ENCODE results near the gene MYLK. TPM values are rescaled to one million over a fixed set of nuclear protein-coding genes. Genes with fewer than 3 reads are reported as not detected.

Gene MYLK
- total and polyA plus RNA-seq, 2 donors (not counting 1 experiment from before 2014, with no cell fraction given), result 0.51 TPM; not detected in 1

GRCh38 chr3:123753286-123753685, 130.8 kb downstream of the MYLK start:
- Histone ChIP-seq H3K9ac (ENCODE audit: low read length) (no peak overlapping the region), H3K9me3 (ENCODE audit: control extremely low read depth in 1 of 3, control insufficient read depth in 2 of 3, insufficient read depth in 1 of 3, low read length in 2 of 3) (no peaks in the 10 kb centered on the region), H2AFZ (ENCODE audit: insufficient read depth, low read depth, low read length, poor library complexity, severe bottlenecking) (no peak overlapping the region), H3K79me2 (ENCODE audit: control insufficient read depth, insufficient read depth, low read length) (no peaks in the 10 kb centered on the region), H3K4me1 (ENCODE audit: control insufficient read depth in 2 of 2, insufficient read depth in 2 of 2, low read length in 2 of 2) (peaks cover 13 to 14% of the 10 kb centered on the region in 2 donors), H3K27me3 (replicated peaks in 1 of 4; ENCODE audit: control extremely low read depth in 1 of 4, control insufficient read depth in 3 of 4, insufficient read depth in 4 of 4, low read length in 3 of 4) (no peaks in the 10 kb centered on the region), H3K4me3 (ENCODE audit: control extremely low read depth in 1 of 5, extremely low read depth in 1 of 5, insufficient read depth in 1 of 5, low read depth in 2 of 5, low read length in 4 of 5) (no peak overlapping the region), H4K20me1 (ENCODE audit: control insufficient read depth, insufficient read depth, low read length, poor library complexity, severe bottlenecking) (no peaks in the 10 kb centered on the region), H3K36me3 (replicated peaks in 1 of 2; ENCODE audit: control extremely low read depth in 1 of 2, control insufficient read depth in 1 of 2, extremely low read depth in 1 of 2, insufficient read depth in 2 of 2, low read length in 1 of 2) (no peaks in the 10 kb centered on the region), H3K4me2 (replicated peaks; ENCODE audit: low read depth, low read length, poor library complexity, severe bottlenecking) (no peak overlapping the region), H3K27ac (ENCODE audit: low read length in 2 of 2) (no peak overlapping the region)
- no peak overlapping the region for H3K27ac Mint-ChIP-seq
- intact Hi-C loops (cut with micrococcal nuclease), result no loop called here
- ChIA-PET CTCF (no interaction called here), POLR2A (no interaction called here)
- no peak overlapping the region for H3K4me3 Mint-ChIP-seq
- H3K27me3 Mint-ChIP-seq, result peaks cover 12% of the 10 kb centered on the region
- TF ChIP-seq CTCF (IDR thresholded peaks at IDR 0.05) (no peak), EZH2 (IDR thresholded peaks at IDR 0.05; ENCODE audit: borderline replicate concordance, insufficient read depth, low read depth, low read length, poor library complexity, severe bottlenecking) (no peak)
- H3K9me3 Mint-ChIP-seq (ENCODE audit: insufficient read depth), result no peaks in the 10 kb centered on the region
- DNase-seq (no peak), ATAC-seq (ENCODE audit: low read depth) (no peak)
- peaks cover 15% of the 10 kb centered on the region for H3K4me1 Mint-ChIP-seq

- Mint-ChIP-seq H3K9me3 (ENCODE audit: insufficient read depth) (no peaks in the 10 kb centered on the region), H3K27ac (no peak overlapping the region), H3K27me3 (peaks cover 12% of the 10 kb centered on the region), H3K4me3 (no peak overlapping the region), H3K4me1 (peaks cover 5% of the 10 kb centered on the region)
- H3K36me3 ChIP-seq (replicated peaks in 1 of 2; ENCODE audit: control extremely low read depth in 1 of 2, control insufficient read depth in 1 of 2, extremely low read depth in 1 of 2, insufficient read depth in 2 of 2, low read length in 1 of 2), result no peaks in the 10 kb centered on the region
- ChIA-PET CTCF (no interaction called here), POLR2A (no interaction called here)
- H3K9ac ChIP-seq (ENCODE audit: low read length), result no peak overlapping the region
- TF ChIP-seq EZH2 (IDR thresholded peaks at IDR 0.05; ENCODE audit: borderline replicate concordance, insufficient read depth, low read depth, low read length, poor library complexity, severe bottlenecking), result no peak
- no peak for TF ChIP-seq CTCF (IDR thresholded peaks at IDR 0.05)
- ATAC-seq (ENCODE audit: low read depth) (no peak), DNase-seq (no peak)
- H3K4me3 ChIP-seq (ENCODE audit: control extremely low read depth in 1 of 5, extremely low read depth in 1 of 5, insufficient read depth in 1 of 5, low read depth in 2 of 5, low read length in 4 of 5), result no peak overlapping the region
- no peaks in the 10 kb centered on the region for H3K79me2 ChIP-seq (ENCODE audit: control insufficient read depth, insufficient read depth, low read length)
- H3K4me1 ChIP-seq (ENCODE audit: control insufficient read depth in 2 of 2, insufficient read depth in 2 of 2, low read length in 2 of 2), result peaks cover 5% of the 10 kb centered on the region in 2 donors
- no peaks in the 10 kb centered on the region for H3K9me3 ChIP-seq (ENCODE audit: control extremely low read depth in 1 of 3, control insufficient read depth in 2 of 3, insufficient read depth in 1 of 3, low read length in 2 of 3)
- 93% methylated on average over 7 of the region's 8 CpGs for WGBS (ENCODE audit: insufficient coverage)
- H3K4me2 ChIP-seq (replicated peaks; ENCODE audit: low read depth, low read length, poor library complexity, severe bottlenecking), result no peak overlapping the region
- no peak overlapping the region for H2AFZ ChIP-seq (ENCODE audit: insufficient read depth, low read depth, low read length, poor library complexity, severe bottlenecking)
- intact Hi-C loops (cut with micrococcal nuclease), result no loop called here
- peaks cover 0 to 2% (median 0%) of the 10 kb centered on the region in 4 experiments for H3K27me3 ChIP-seq (replicated peaks in 1 of 4; ENCODE audit: control extremely low read depth in 1 of 4, control insufficient read depth in 3 of 4, insufficient read depth in 4 of 4, low read length in 3 of 4)
- H3K27ac ChIP-seq (ENCODE audit: low read length in 2 of 2), result no peak overlapping the region
- H4K20me1 ChIP-seq (ENCODE audit: control insufficient read depth, insufficient read depth, low read length, poor library complexity, severe bottlenecking), result no peaks in the 10 kb centered on the region
These were observed 131.9 kb downstream of the MYLK start for GRCh38 chr3:123752228-123752627.

Measured in B cell (primary cell).